NCI-H82 treated with DMSO at 0.1 percent for 48 hours (cell line): Measurements from ENCODE around the gene PCYT1A.
"Not testable (repeated sequence)": the region's sequence is repeated elsewhere in the genome, so short reads cannot be mapped to it uniquely, and the experiment has no call there.

Experiments
- DNase-seq: peaks from one replicate; lab custom pipeline; 2025; ENCODE audit not compliant: unreplicated experiment; lab: John Stamatoyannopoulos, UW

PCYT1A gene

DNA sequence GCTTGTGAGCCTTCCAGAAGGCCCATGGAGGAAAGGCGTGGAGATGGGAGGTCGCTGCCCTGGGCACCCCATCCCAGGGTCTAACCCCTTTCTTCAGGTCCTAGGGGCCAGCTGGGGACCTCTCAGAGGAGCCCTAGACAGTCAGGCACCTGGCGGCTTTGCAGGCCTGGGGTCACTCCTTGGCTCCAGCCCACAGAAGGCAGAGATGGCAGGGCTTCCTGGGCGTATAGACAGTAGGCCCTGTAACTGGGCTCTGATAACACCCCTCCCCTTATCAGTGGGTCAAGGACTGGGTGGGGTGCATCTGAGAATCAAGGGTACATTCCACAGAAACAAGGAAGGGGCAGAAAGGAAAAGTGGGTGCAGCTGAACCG is 93.0 kb downstream of the PCYT1A start:
- DNase-seq, result no peak

DNA sequence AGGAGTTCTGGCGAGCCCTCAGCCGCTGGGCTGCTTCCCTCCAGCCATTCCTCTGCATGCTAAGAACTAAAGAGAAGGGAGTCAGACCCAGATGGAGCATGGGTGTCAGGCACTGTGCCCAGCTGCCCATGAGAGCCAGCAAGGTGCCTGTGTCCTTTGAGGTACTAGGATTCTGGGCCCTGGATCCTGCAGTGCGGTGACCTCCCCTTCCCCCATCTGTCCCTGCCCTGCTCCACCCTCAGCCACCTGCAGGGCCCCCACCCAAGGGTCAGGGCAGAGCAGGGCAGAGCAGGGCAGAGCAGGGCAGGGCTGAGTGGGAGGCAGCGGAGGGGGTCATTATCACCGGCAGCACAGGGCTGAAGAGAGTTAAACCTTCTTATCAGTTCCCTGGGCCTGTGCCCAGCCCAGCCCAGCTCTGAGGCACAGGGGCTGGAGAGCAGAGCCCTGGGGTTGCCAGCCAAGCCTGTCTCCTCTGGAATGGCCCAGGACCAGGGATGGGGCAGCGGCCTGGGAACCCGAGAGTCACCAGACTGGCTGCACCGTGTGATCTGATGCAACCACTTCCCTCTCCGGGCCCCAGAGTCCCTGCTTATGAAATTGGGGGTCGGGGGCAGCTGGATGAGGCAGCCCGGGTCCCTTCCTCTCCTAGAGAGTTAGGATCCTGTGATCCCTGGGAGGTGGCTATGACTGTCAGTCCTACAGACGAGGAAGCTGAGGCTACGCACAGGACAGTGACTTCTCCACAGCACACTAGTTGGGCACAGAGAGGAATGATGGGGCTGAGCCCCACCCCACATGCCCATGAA is 93.6 kb downstream of the PCYT1A start:
- no peak for DNase-seq

GRCh38 chr3:196193133-196193735 is 94.3 kb downstream of the PCYT1A start:
- no peak for DNase-seq

GRCh38 chr3:196192524-196193051 is 94.9 kb downstream of the PCYT1A start:
- DNase-seq, result no peak

GRCh38 chr3:196192036-196192523 is 95.4 kb downstream of the PCYT1A start:
- DNase-seq, result no peak

DNA sequence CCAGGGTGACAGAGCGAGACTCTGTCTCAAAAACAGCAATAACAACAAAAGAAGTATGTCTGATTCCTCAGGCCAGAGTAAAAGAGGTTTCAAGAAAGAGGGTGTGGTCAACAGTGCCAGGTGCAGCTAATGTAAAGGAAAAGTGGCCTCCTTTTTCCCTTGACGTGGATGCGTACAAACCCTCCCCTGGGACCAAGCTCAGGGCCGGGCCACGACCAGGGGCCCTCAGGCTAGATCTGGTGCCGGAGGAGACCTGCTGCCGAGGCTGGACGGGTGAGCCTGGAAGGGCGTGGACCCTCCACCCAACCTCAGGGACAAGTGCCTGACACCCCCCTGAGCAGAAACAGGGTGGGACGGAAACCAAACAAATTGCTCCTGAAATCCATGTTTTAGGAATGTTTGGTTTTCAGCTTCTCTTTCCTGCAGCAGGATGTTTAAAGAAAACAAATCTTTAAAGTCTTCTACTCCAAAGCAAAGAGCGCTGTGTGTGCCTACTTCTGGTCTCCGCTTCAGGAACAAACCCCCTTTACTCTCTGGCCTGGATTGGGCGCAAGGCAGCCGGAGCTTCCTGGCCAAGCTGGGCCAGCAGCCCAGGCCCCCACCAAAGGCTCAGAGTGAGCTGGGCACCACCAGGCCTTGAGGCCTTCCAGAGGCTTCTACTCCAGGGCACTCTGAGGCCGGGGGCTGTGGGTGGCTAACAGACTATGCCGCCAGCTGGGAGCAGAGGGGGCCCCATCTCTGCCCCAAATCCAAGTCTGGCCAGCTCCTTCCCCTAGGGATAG is 97.8 kb downstream of the PCYT1A start:
- DNase-seq, result no peak

GRCh38 chr3:196186651-196187573 is 100.6 kb downstream of the PCYT1A start:
- no peak for DNase-seq

DNA sequence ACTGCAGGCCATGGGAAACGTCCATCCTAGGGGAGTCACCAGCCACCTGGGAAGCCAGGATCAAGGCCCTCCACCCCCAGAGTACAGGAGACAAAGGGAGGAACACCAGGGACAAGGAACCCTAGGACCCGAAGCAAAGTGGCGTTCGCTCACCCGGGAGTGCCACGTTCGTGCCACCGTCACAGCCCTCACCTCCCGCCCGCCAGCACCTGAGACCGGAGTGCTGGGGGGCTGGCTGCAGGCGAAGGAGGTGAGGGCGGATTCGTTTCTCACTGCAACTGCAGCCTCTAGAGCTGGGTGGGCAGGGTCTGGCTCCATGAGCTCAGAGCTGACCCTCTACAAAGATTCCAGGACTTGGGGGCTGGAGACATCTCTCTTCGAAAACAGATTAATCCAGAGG is 102.6 kb downstream of the PCYT1A start:
- DNase-seq, result no peak

DNA sequence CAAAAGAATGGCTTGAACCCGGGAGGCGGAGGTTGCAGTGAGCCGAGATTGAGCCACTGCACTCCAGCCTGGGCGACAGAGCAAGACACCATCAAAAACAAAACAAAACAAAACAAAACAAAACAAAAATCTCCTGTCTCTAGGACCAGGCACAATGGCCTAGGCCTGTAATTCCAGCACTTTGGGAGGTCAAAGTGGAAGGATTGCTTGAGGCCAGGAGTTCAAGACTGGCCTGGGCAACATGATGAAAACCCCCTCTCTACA is 103.4 kb downstream of the PCYT1A start:
- DNase-seq, result not testable (repeated sequence)

- no peak for DNase-seq
These were observed 106.4 kb downstream of the PCYT1A start for GRCh38 chr3:196181127-196181546.

GRCh38 chr3:196180346-196180745 is 107.2 kb downstream of the PCYT1A start:
- DNase-seq, result no peak
